Measurements from ENCODE around the gene AP5Z1. TPM values are rescaled to one million over a fixed set of nuclear protein-coding genes. Genes with fewer than 3 reads are reported as not detected.

Gene AP5Z1
- polyA plus RNA-seq, 1 of the 3 experiments (the other 2 are of a cell fraction) = 29.5 TPM

DNA sequence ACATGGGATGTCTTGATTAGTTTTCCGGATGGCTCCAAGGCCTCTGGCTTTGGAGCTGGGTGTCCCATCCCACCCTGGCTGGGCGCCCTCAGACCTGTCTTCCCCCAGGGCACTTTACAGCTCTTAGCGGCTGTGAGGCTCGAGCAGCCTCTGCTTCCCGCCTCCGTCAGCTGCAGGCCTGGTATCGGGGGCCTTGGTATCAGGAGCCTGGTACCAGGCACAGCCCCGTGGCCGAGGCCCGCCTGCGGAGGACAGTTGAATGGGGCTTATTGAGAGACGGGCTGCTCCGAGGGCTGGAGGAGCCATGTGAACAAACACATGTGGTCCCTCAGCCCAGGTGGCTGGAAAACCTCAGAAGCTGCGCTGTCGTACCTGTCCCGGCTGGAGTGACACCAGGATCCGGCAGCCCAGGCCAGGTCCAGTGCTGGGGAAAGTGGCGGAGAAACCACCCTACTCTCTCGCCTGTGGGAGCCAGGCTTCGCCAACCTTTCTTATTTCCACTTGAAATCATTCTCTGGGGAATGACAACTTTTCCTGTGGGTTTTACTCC lies 23.9 kb upstream of the AP5Z1 start:
- Histone ChIP-seq H3K4me3 (ENCODE audit: low read depth in 2 of 2, low read length in 1 of 2) (no peak overlapping the region), H3K27ac (ENCODE audit: low read depth in 2 of 2, low read length in 1 of 2) (no peak overlapping the region), H3K79me2 (ENCODE audit: insufficient read depth) (peaks cover 50% of the 10 kb centered on the region), H3F3A (replicated peaks; ENCODE audit: insufficient read depth) (no peaks in the 10 kb centered on the region), H3K9me3 (no peaks in the 10 kb centered on the region), H3K4me1 (ENCODE audit: control insufficient read depth in 1 of 2, insufficient read depth in 2 of 2, low read depth in 1 of 2, low read length in 1 of 2) (peaks cover 0 to 3% of the 10 kb centered on the region in 2 experiments; a peak in 1 of 4 replicates), H4K20me1 (ENCODE audit: insufficient read depth) (peaks cover 19% of the 10 kb centered on the region), H3K27me3 (ENCODE audit: insufficient read depth) (no peaks in the 10 kb centered on the region), H3K36me3 (replicated peaks in 1 of 2; ENCODE audit: control insufficient read depth in 1 of 2, insufficient read depth in 2 of 2, low read length in 1 of 2) (peaks cover 27 to 32% of the 10 kb centered on the region in 2 experiments), H3K9ac (no peak overlapping the region), H2AFZ (ENCODE audit: low read depth) (no peak overlapping the region), H3K4me2 (no peak overlapping the region), H3K9me2 (no peaks in the 10 kb centered on the region)
- 92% methylated on average over 16 of the region's 20 CpGs for WGBS (ENCODE audit: low lambda C conversion rate)
- no peak for DNase-seq
- no peak for TF ChIP-seq FOXJ3 (CRISPR knock-in tag; IDR thresholded peaks at IDR 0.05)
- TF ChIP-seq NFIC (IDR thresholded peaks at IDR 0.05; ENCODE audit: borderline replicate concordance) = no peak
- no peak for TF ChIP-seq RXRA (IDR thresholded peaks at IDR 0.05; ENCODE audit: borderline replicate concordance, low read depth)
- no peak for TF ChIP-seq FOSL2 (IDR thresholded peaks at IDR 0.05; ENCODE audit: borderline replicate concordance, low read depth)
- no peak for TF ChIP-seq GABPA (IDR thresholded peaks at IDR 0.05; ENCODE audit: low read depth)
- no peak for TF ChIP-seq SIN3A (IDR thresholded peaks at IDR 0.05; ENCODE audit: borderline replicate concordance, low read depth, low read length)
- TF ChIP-seq EZH2phosphoT487 (IDR thresholded peaks at IDR 0.05; ENCODE audit: borderline replicate concordance, low read depth) = no peak
- TF ChIP-seq FOXM1 (IDR thresholded peaks at IDR 0.05; ENCODE audit: low read depth) = no peak
- TF ChIP-seq, protein P1, sequence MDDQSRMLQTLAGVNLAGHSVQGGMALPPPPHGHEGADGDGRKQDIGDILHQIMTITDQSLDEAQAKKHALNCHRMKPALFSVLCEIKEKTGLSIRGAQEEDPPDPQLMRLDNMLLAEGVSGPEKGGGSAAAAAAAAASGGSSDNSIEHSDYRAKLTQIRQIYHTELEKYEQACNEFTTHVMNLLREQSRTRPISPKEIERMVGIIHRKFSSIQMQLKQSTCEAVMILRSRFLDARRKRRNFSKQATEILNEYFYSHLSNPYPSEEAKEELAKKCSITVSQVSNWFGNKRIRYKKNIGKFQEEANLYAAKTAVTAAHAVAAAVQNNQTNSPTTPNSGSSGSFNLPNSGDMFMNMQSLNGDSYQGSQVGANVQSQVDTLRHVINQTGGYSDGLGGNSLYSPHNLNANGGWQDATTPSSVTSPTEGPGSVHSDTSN (IDR thresholded peaks at IDR 0.05) = no peak
- TF ChIP-seq MEF2A (IDR thresholded peaks at IDR 0.05; ENCODE audit: borderline replicate concordance, low read depth) = no peak
- TF ChIP-seq TCF12 (IDR thresholded peaks at IDR 0.05) = no peak
- no peak for TF ChIP-seq GATA2 (CRISPR knock-in tag; IDR thresholded peaks at IDR 0.05)
- TF ChIP-seq REST (IDR thresholded peaks at IDR 0.05; ENCODE audit: low read depth, low read length) = no peak
- TF ChIP-seq POLR2AphosphoS5 (IDR thresholded peaks at IDR 0.05; ENCODE audit: low read depth, low read length) = no peak
- TF ChIP-seq TAF1 (IDR thresholded peaks at IDR 0.05; ENCODE audit: borderline replicate concordance, low read depth, low read length) = no peak
- TF ChIP-seq SMC3 (IDR thresholded peaks at IDR 0.05; ENCODE audit: low read depth, low read length) = no peak
- ChIA-PET POLR2A (no interaction called here), CTCF (interaction anchor here (0.9 to 1.1 kb wide), 3 partner anchors 18 to 228 kb away, joined by 3 read pairs; no protein-coding TSS in a partner anchor)

Measured in SK-N-SH (cell line).